Measurements from ENCODE around the gene MRTFB.

The MRTFB gene

GRCh38 chr16:14307527-14308367 is 236.6 kb downstream of the MRTFB start:
- DNase-seq (ENCODE audit: low read depth, low spot score), result no peak

- no peak for DNase-seq (ENCODE audit: low read depth, low spot score)
Observed at GRCh38 chr16:14308368-14308723, 237.2 kb downstream of the MRTFB start.

GRCh38 chr16:14309001-14309886 is 238.1 kb downstream of the MRTFB start:
- no peak for DNase-seq (ENCODE audit: low read depth, low spot score)

- no peak for DNase-seq (ENCODE audit: low read depth, low spot score)
Observed at GRCh38 chr16:14309906-14310305, 238.8 kb downstream of the MRTFB start.

- DNase-seq (ENCODE audit: low read depth, low spot score), result no peak
Observed at GRCh38 chr16:14310519-14310991, 239.4 kb downstream of the MRTFB start.

- DNase-seq (ENCODE audit: low read depth, low spot score), result no peak
Observed at GRCh38 chr16:14314116-14314515, 243.0 kb downstream of the MRTFB start.

DNA sequence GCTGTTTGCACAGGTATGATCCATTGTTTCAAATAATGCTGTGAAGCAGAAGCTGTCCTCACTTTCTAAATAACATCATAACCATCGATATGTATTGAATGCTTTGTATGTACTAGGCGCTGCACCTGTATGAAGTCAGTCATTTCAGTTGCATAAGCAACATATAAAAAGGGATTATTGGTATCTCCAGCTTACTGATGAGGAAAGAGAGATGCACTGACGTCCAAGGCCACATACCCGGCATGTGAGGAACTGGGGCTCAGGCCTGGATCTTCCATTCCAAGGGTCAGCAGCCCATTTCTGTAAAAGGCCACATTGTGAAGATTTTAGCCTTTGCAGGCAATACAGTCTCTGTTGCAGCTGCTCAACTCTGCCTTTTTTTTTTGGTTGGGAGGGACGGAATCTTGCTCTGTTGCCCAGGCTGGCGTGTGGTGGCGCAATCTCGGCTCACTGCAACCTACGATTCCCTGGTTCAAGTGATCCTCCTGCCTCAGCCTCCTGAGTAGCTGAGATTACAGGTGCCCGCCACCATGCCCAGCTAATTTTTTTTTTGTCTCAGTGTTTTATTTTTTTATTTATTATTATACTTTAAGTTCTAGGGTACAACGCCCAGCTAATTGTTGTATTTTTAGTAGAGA is 244.7 kb downstream of the MRTFB start:
- no peak for DNase-seq (ENCODE audit: low read depth, low spot score)

Data from activated naive CD8-positive, alpha-beta T cell treated with anti-CD3 and anti-CD28 coated beads, Interleukin-2, amount 50 U/mL, for 16 hours (primary cell).